C4-2B (cell line): ENCODE data around the gene PPTC7.
"Not testable (repeated sequence)": the region's sequence is repeated elsewhere in the genome, so short reads cannot be mapped to it uniquely, and the experiment has no call there.

ENCODE experiments used
- CTCF ChIP-seq: fragments of 450-650 bp; conservative IDR thresholded peaks from 2 replicates; pipeline ENCODE4 v1.5.1; 2017; ENCODE audit warnings: mild to moderate bottlenecking
- ZFX ChIP-seq: fragments of 450-650 bp; IDR thresholded peaks from 2 replicates; pipeline ENCODE4 v1.6.1; 2017

- not testable (repeated sequence) for TF ChIP-seq CTCF, ZFX
Measured at GRCh38 chr12:110562386-110562785, 20.7 kb downstream of the PPTC7 start.
